HepG2 (cell line): ENCODE measurements around the gene RBFOX1.

Experiments
- BORCS8-MEF2B ChIP-seq: sonication (generic); formaldehyde crosslinking; IDR thresholded peaks from 2 replicates; pipeline ENCODE4 v1.8.0; 2022; ENCODE audit warnings: mild to moderate bottlenecking, missing genetic modification reagents
- KLF6 ChIP-seq: IDR thresholded peaks from 2 replicates; pipeline ENCODE4 v1.8.0; 2016; ENCODE audit warnings: missing biosample characterization, missing genetic modification reagents
- MXD1 ChIP-seq: sonication (generic); formaldehyde crosslinking; IDR thresholded peaks from 2 replicates; pipeline ENCODE4 v1.4.0; 2020; ENCODE audit warnings: mild to moderate bottlenecking, missing genetic modification reagents
- POLR2AphosphoS5 ChIP-seq: IDR thresholded peaks from 2 replicates; pipeline ENCODE4 v1.6.1; 2012; ENCODE audit warnings: low read depth, low read length
- PRDM4 ChIP-seq: sonication (generic); formaldehyde crosslinking; IDR thresholded peaks from 2 replicates; pipeline ENCODE4 v1.9.0; 2021; ENCODE audit warnings: missing genetic modification reagents, borderline replicate concordance
- RNF2 ChIP-seq: fragments of 450-650 bp; conservative IDR thresholded peaks from 2 replicates; pipeline ENCODE4 v1.6.1; 2016; ENCODE audit warnings: low read depth
- STAT5B ChIP-seq: sonication (generic); formaldehyde crosslinking; IDR thresholded peaks from 2 replicates; pipeline ENCODE4 v1.4.0; 2020; ENCODE audit warnings: missing genetic modification reagents
- SUZ12 ChIP-seq: fragments of 150-350 bp; IDR thresholded peaks from 2 replicates; pipeline ENCODE4 v1.6.1; 2014; ENCODE audit warnings: low read depth, low read length
- TCF7L2 ChIP-seq: IDR thresholded peaks from 2 replicates; pipeline ENCODE4 v1.6.1; 2011; ENCODE audit warnings: mild to moderate bottlenecking, low read depth, low read length, moderate library complexity

GRCh38 chr16:7284780-7285179, 47.9 kb upstream of the RBFOX1 start:
- TF ChIP-seq TCF7L2, result no peak
- no peak for TF ChIP-seq STAT5B
- TF ChIP-seq SUZ12, result no peak
- TF ChIP-seq BORCS8-MEF2B (CRISPR knock-in tag), result no peak
- no peak for TF ChIP-seq KLF6
- no peak for TF ChIP-seq PRDM4 (CRISPR knock-in tag)
- no peak for TF ChIP-seq RNF2
- no peak for TF ChIP-seq POLR2AphosphoS5
- no peak for TF ChIP-seq MXD1 (CRISPR knock-in tag)
